ENCODE results near the gene KRTAP1-5.
"Not testable (repeated sequence)": the region's sequence is repeated elsewhere in the genome, so short reads cannot be mapped to it uniquely, and the experiment has no call there.

KRTAP1-5 gene

GRCh38 chr17:41002814-41003213, 24.2 kb downstream of the KRTAP1-5 start:
- DNase-seq, result no peak

- no peak for DNase-seq
Observed at GRCh38 chr17:41001795-41002194, 25.2 kb downstream of the KRTAP1-5 start.

GRCh38 chr17:40999563-40999962, 27.4 kb downstream of the KRTAP1-5 start, which contains the start of gene KRTAP3-2:
KRTAP3-2 (minus strand) TSS chr17:40999906; CDS start chr17:40999853, 53 bp downstream.
- not testable (repeated sequence) for DNase-seq

- no peak for DNase-seq
Observed at GRCh38 chr17:40997361-40997760, 29.6 kb downstream of the KRTAP1-5 start.

GRCh38 chr17:40996829-40997228, 30.2 kb downstream of the KRTAP1-5 start:
- no peak for DNase-seq

- DNase-seq, result no peak
Observed at GRCh38 chr17:40995116-40995515, 31.9 kb downstream of the KRTAP1-5 start.

- DNase-seq, result no peak
Observed at GRCh38 chr17:40993839-40994238, 33.2 kb downstream of the KRTAP1-5 start, which contains the start of gene KRTAP3-3. KRTAP3-3 (minus strand) TSS chr17:40994164; CDS start chr17:40994097, 67 bp downstream.

- no peak for DNase-seq
Observed at GRCh38 chr17:40993084-40993483, 33.9 kb downstream of the KRTAP1-5 start.

GRCh38 chr17:40992666-40993065, 34.3 kb downstream of the KRTAP1-5 start:
- DNase-seq, result no peak

- DNase-seq, result no peak
Observed at GRCh38 chr17:40986920-40987319, 40.1 kb downstream of the KRTAP1-5 start.

GRCh38 chr17:40984226-40984625, 42.8 kb downstream of the KRTAP1-5 start, which contains the start of gene KRT40:
KRT40 (minus strand) TSS chr17:40984326; CDS start chr17:40984273, 53 bp downstream.
- DNase-seq, result no peak

- DNase-seq, result no peak
Observed at GRCh38 chr17:40981115-40981514, 45.9 kb downstream of the KRTAP1-5 start.

GRCh38 chr17:40980596-40980995, 46.4 kb downstream of the KRTAP1-5 start:
- no peak for DNase-seq

- no peak for DNase-seq
Observed at GRCh38 chr17:40980117-40980516, 46.9 kb downstream of the KRTAP1-5 start.

- no peak for DNase-seq
Observed at GRCh38 chr17:40978575-40979151, 48.3 kb downstream of the KRTAP1-5 start.

All from CD4-positive, alpha-beta T cell treated with Interleukin-15 for 1 hour (primary cell).